Lung (tissue), 12 donors: Measurements from ENCODE around the gene DHFR. TPM values are rescaled to one million over a fixed set of nuclear protein-coding genes. Genes with fewer than 3 reads are reported as not detected.

ENCODE experiments used
- ATAC-seq: fragments of 200-7000 bp; cut with Tn5 transposase; one replicate; pipeline ENCODE4 v1.9.1; 2020; ENCODE audit warnings: moderate number of reproducible peaks; ENCODE audit not compliant: insufficient read depth, low FRiP score
- DNase-seq, 3 donors: peaks; one replicate each; pipeline ENCODE4 v3.0.0-alpha.2; 2013 to 2017
- H3K27ac ChIP-seq, 2 donors: one replicate each; pipeline ENCODE4 v1.5.1; 2013; ENCODE audit warnings: mild to moderate bottlenecking in 2 of 2, moderate library complexity in 2 of 2, control low read depth in 1 of 2, inconsistent platforms in 1 of 2, low read depth in 1 of 2, low read length in 1 of 2
- H3K27me3 ChIP-seq, 3 donors: one replicate each; pipeline ENCODE4 v1.5.1; 2013; ENCODE audit warnings: low read length in 2 of 3; ENCODE audit not compliant: control insufficient read depth in 3 of 3, insufficient read depth in 3 of 3
- H3K36me3 ChIP-seq, 4 donors: one replicate each; pipeline ENCODE4 v1.5.1; 2013; ENCODE audit warnings: low read length in 4 of 4, mild to moderate bottlenecking in 1 of 4, moderate library complexity in 1 of 4; ENCODE audit not compliant: control insufficient read depth in 4 of 4, insufficient read depth in 4 of 4
- H3K4me1 ChIP-seq, 5 donors: one replicate each; pipeline ENCODE4 v1.5.1; 2013; ENCODE audit warnings: low read length in 5 of 5, mild to moderate bottlenecking in 2 of 5, moderate library complexity in 1 of 5; ENCODE audit not compliant: control insufficient read depth in 5 of 5, insufficient read depth in 5 of 5
- H3K4me3 ChIP-seq: one replicate; pipeline ENCODE4 v1.5.1; 2013; ENCODE audit warnings: mild to moderate bottlenecking, control low read depth, moderate library complexity
- H3K9ac ChIP-seq, 2 donors: one replicate each; pipeline ENCODE4 v1.5.1; 2013; ENCODE audit warnings: low read length in 2 of 2, control low read depth in 1 of 2; ENCODE audit not compliant: insufficient read depth in 1 of 2
- H3K9me3 ChIP-seq, 4 donors: one replicate each; pipeline ENCODE4 v1.5.1; 2013; ENCODE audit warnings: low read length in 3 of 4, mild to moderate bottlenecking in 1 of 4, moderate library complexity in 1 of 4; ENCODE audit not compliant: control insufficient read depth in 4 of 4, insufficient read depth in 3 of 4
- WGBS, 2 donors: extraction: QIAGEN DNeasy Blood & Tissue Kit; methylation state at CpG; one replicate each; pipeline ENCODE4 v1.1.7; 2013; 5-methylcytosine and 5-hydroxymethylcytosine counted together
- polyA plus RNA-seq, 2 donors: library from polyadenylated mRNA; stranded (reverse); fragments of 200-250 nt; gene quantifications; one replicate each; pipeline ENCODE4 v1.2.1, GENCODE V29; 2013
- total RNA-seq, 2 donors: library from RNA; depleted of rRNA in 1 of 2; stranded (reverse); fragments of >200 nt in 1 of 2; gene quantifications; one replicate each; pipeline ENCODE4 v1.2.1, GENCODE V29; 2014 to 2021
- TF ChIP-seq, protein P1 (sequence below): IDR thresholded peaks from 2 replicates; pipeline ENCODE4 v1.5.1; 2012; ENCODE audit warnings: mild to moderate bottlenecking; ENCODE audit errors: control extremely low read depth, extremely low read depth
- donor health status: control.
- donor health status: control.
- donor health status: Bipolar disorder and iron deficiency.
- donor health status: healthy.
- donor health status: DM: yes; HTN: yes; CAD: no.

DHFR gene
- total and polyA plus RNA-seq, 4 donors, result 8.1 to 16.0 (median 12.2) TPM

DNA sequence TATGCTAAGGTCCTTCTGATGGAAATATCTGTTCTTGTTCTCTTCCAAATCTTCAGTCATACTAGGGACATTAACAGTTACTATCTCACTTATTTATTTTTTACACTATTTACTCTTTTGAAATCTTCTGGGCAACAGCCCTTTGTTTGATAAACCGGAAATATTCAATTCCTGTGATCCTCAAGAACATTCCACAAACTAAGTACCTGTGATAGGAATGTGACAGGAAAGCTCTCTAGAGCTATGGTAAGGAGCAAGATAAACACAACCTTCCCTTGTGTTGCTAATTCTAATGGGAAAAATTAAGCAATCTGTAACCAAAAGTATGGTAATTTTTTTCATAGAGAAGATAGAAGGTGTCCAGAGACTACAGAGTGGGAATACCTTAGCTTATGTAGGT is 62.7 kb downstream of the DHFR start:
- Histone ChIP-seq H3K27me3 (no peaks in the 10 kb centered on the region), H3K9me3 (peaks cover 0 to 2% (median 0%) of the 10 kb centered on the region in 4 donors), H3K9ac (no peak overlapping the region), H3K4me1 (peaks cover 0 to 2% (median 0%) of the 10 kb centered on the region in 5 donors), H3K27ac (no peak overlapping the region), H3K4me3 (no peak overlapping the region), H3K36me3 (no peaks in the 10 kb centered on the region)
- DNase-seq (no peak), ATAC-seq (peak; percentile 22)
- WGBS, 2 donors, result 35 to 77% methylated on average over 1 of the region's 1 CpG
- TF ChIP-seq, protein P1, sequence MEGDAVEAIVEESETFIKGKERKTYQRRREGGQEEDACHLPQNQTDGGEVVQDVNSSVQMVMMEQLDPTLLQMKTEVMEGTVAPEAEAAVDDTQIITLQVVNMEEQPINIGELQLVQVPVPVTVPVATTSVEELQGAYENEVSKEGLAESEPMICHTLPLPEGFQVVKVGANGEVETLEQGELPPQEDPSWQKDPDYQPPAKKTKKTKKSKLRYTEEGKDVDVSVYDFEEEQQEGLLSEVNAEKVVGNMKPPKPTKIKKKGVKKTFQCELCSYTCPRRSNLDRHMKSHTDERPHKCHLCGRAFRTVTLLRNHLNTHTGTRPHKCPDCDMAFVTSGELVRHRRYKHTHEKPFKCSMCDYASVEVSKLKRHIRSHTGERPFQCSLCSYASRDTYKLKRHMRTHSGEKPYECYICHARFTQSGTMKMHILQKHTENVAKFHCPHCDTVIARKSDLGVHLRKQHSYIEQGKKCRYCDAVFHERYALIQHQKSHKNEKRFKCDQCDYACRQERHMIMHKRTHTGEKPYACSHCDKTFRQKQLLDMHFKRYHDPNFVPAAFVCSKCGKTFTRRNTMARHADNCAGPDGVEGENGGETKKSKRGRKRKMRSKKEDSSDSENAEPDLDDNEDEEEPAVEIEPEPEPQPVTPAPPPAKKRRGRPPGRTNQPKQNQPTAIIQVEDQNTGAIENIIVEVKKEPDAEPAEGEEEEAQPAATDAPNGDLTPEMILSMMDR, result no peak

- H3K4me1 ChIP-seq, result peaks cover 0 to 2% (median 0%) of the 10 kb centered on the region in 5 donors
- peaks cover 0 to 2% (median 0%) of the 10 kb centered on the region in 4 donors for H3K9me3 ChIP-seq
- H3K4me3 ChIP-seq, result no peak overlapping the region
- WGBS, 2 donors, result 87 to 98% methylated on average over 3 of the region's 3 CpGs
- H3K9ac ChIP-seq, result no peak overlapping the region
- no peaks in the 10 kb centered on the region for H3K27me3 ChIP-seq
- TF ChIP-seq, protein P1, result no peak
- DNase-seq (no peak), ATAC-seq (no peak)
- H3K27ac ChIP-seq, result no peak overlapping the region
- H3K36me3 ChIP-seq, result no peaks in the 10 kb centered on the region
These were observed 63.4 kb downstream of the DHFR start for GRCh38 chr5:80591352-80591751.

GRCh38 chr5:80590766-80591165 is 64.0 kb downstream of the DHFR start:
- Histone ChIP-seq H3K27ac (no peak overlapping the region), H3K9ac (no peak overlapping the region), H3K4me3 (no peak overlapping the region), H3K4me1 (peaks cover 0 to 2% (median 0%) of the 10 kb centered on the region in 5 donors), H3K9me3 (peaks cover 0 to 2% (median 0%) of the 10 kb centered on the region in 4 donors), H3K27me3 (no peaks in the 10 kb centered on the region), H3K36me3 (no peaks in the 10 kb centered on the region)
- ATAC-seq (no peak), DNase-seq (no peak)
- WGBS, 2 donors, result 86 to 91% methylated on average over 5 of the region's 5 CpGs
- TF ChIP-seq, protein P1, result no peak
